Measurements from ENCODE around the gene AGPAT3. TPM values are rescaled to one million over a fixed set of nuclear protein-coding genes. Genes with fewer than 3 reads are reported as not detected.

Gene AGPAT3
- polyA plus RNA-seq, 1 donor from 2014 or later = 8.8 TPM

- H3K36me3 Mint-ChIP-seq = no peaks in the 10 kb centered on the region
- H3K4me3 Mint-ChIP-seq = peak overlapping the region; percentile 84 to 95 (median 94)
- H3K4me1 Mint-ChIP-seq = peaks cover 14 to 49% (median 27%) of the 10 kb centered on the region in 3 donors
- peak overlapping the region; percentile 77 to 96 (median 86) for H3K27ac Mint-ChIP-seq
- H3K27me3 Mint-ChIP-seq = peaks cover 2% of the 10 kb centered on the region
- H3K9me3 Mint-ChIP-seq = no peaks in the 10 kb centered on the region
Observed at GRCh38 chr21:43865540-43866259, 677 bp downstream of the AGPAT3 start.

- peaks cover 14 to 54% (median 28%) of the 10 kb centered on the region in 3 donors for H3K4me1 Mint-ChIP-seq
- no peaks in the 10 kb centered on the region for H3K36me3 Mint-ChIP-seq
- peaks cover 1% of the 10 kb centered on the region for H3K27me3 Mint-ChIP-seq
- no peaks in the 10 kb centered on the region for H3K9me3 Mint-ChIP-seq
- H3K27ac Mint-ChIP-seq = peak overlapping the region; percentile 77 to 96 (median 86)
- H3K4me3 Mint-ChIP-seq = peak overlapping the region; percentile 84 to 95 (median 94)
Observed at GRCh38 chr21:43866260-43866629, 1.2 kb downstream of the AGPAT3 start.

DNA sequence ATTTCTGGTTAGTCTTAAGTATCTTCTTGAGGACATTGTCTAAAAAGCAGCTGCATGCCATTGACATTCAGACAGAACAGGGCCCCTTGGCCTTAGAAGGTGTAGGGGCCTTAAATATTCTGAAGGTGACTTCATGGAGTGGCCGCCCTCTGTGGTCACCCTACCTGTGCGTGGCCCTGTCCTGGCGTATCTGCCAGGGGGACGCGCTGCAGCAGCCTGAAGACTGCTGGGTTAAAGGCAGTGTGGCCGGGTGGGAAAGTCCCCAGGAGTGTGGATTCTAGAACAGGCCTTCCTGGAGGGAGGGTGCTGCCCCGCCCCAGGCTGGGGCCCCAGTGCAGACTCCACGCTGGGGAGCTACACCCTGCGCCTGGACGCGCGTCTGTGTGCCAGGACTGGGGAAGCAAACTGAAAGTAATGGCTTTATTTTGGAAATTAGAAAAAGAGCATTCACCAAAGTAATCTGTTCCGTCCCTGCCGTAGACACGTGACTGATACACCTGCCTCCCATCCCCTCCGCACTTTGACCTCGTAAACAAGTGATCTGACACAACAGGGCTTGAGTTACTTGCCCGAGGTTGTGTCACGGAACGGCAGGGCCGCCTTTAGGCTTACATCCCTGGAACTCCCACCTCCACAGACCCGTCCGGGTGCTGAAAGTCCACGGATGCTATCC, 1.8 kb downstream of the AGPAT3 start:
- Mint-ChIP-seq H3K36me3 (no peaks in the 10 kb centered on the region), H3K4me3 (peak overlapping the region; percentile 84 to 95 (median 94)), H3K4me1 (peaks cover 14 to 49% (median 27%) of the 10 kb centered on the region in 3 donors), H3K9me3 (no peaks in the 10 kb centered on the region), H3K27me3 (no peaks in the 10 kb centered on the region), H3K27ac (peak overlapping the region; percentile 81 to 96 (median 86))

DNA sequence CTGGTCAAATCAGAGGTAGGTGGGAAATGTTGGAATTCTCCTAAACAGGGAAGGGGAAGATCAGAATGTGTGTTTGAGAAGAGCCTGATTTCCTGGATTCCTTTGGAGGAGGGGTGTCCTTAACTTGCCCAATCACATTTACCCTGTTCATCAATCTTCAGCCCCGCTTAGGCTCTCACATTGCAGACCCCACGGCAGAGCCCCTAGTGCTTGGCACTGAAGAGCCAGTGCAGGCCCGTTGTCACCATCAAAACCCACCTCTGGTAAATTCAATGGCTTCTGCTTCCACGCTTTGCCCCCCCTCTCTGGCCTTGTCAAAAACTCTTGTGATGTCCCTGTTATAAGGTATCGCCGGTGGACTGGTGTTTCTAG, 2.3 kb downstream of the AGPAT3 start:
- Mint-ChIP-seq H3K36me3 (no peaks in the 10 kb centered on the region), H3K27ac (peak overlapping the region; percentile 59 to 96 (median 81)), H3K27me3 (no peaks in the 10 kb centered on the region), H3K4me1 (peaks cover 12 to 47% (median 29%) of the 10 kb centered on the region in 3 donors), H3K4me3 (peak overlapping the region; percentile 54 to 95 (median 89)), H3K9me3 (no peaks in the 10 kb centered on the region)

DNA sequence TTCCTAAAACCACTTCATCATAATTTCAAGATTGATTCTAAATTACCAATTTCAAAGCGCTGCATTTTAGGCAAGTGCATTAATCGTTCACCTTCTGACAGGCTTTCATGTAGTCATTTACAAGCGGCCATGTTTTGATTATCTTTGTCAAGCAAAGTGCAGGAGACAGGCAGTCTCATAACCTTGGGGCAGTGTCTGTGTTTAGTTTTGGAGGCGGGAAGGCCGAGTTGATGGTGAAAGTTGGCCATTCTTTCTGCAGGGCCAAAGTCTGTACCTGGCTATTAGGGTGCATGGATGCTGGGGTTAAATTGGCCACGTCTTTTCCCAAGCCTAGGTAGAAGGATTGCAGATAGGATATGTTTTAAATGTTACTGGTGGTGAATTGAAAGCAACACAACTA, 2.9 kb downstream of the AGPAT3 start:
- no peaks in the 10 kb centered on the region for H3K9me3 Mint-ChIP-seq
- peaks cover 15 to 51% (median 33%) of the 10 kb centered on the region in 3 donors for H3K4me1 Mint-ChIP-seq
- no peaks in the 10 kb centered on the region for H3K36me3 Mint-ChIP-seq
- H3K27me3 Mint-ChIP-seq = no peaks in the 10 kb centered on the region
- H3K4me3 Mint-ChIP-seq = peak overlapping the region; percentile 54 to 95 (median 89)
- peak overlapping the region; percentile 59 to 96 (median 81) for H3K27ac Mint-ChIP-seq

GRCh38 chr21:43868461-43868860, 3.4 kb downstream of the AGPAT3 start:
- peak overlapping the region in 2 of 4 donors; percentile 17 to 95 for H3K4me3 Mint-ChIP-seq
- peak overlapping the region in 2 of 3 donors; percentile 31 to 96 for H3K27ac Mint-ChIP-seq
- H3K27me3 Mint-ChIP-seq = no peaks in the 10 kb centered on the region
- H3K9me3 Mint-ChIP-seq = no peaks in the 10 kb centered on the region
- H3K4me1 Mint-ChIP-seq = peaks cover 15 to 50% (median 32%) of the 10 kb centered on the region in 3 donors
- no peaks in the 10 kb centered on the region for H3K36me3 Mint-ChIP-seq

DNA sequence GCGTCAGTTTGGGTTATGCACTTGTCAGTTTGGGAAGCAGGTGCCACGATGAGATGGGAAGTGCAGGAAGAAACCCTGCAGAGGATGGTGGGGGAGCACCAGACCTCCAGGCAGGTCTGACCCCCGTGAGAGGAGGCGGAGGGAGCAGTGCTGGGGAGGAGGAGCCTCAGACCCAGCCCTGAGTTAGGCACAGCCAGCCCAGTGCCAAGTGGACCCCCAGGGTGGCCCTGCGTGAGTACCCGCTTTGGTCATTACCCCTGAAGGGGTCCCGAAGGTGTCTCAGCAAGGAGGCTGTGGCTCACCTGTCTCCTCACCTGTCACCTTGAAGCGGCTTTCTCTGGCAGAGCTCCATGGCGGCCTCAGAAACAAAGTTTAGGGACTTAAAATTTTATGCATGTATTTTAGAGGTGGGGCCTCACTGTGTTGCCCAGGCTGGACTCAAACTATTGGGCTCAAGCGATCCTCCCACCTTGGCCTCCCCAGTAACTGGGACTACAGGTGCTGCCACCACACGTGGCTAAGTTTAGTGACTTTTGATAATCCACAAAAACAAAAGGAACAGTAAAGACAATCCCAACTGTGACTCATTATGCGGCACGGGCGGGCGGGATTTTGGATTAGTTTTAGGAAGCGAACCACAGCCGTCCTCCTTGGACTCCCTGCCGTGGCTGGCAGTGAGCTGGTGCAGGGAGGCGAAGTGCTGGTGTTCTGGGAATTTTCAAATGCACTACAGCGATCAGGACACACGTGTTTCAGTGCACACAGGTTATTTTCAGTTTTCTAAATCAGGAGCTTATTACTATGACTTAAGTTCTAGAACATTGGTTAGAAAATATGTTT, 4.7 kb downstream of the AGPAT3 start:
- H3K27ac Mint-ChIP-seq = peak overlapping the region in 1 of 3 donors; percentile 35
- H3K36me3 Mint-ChIP-seq = peaks cover 1% of the 10 kb centered on the region
- H3K4me3 Mint-ChIP-seq = no peak overlapping the region
- H3K4me1 Mint-ChIP-seq = peaks cover 18 to 46% (median 32%) of the 10 kb centered on the region in 3 donors
- no peaks in the 10 kb centered on the region for H3K9me3 Mint-ChIP-seq
- H3K27me3 Mint-ChIP-seq = no peaks in the 10 kb centered on the region

GRCh38 chr21:43871487-43871886, 6.5 kb downstream of the AGPAT3 start:
- peaks cover 4% of the 10 kb centered on the region for H3K36me3 Mint-ChIP-seq
- H3K4me1 Mint-ChIP-seq = peaks cover 16 to 43% (median 33%) of the 10 kb centered on the region in 3 donors
- H3K27ac Mint-ChIP-seq = peak overlapping the region in 1 of 3 donors; percentile 51
- H3K9me3 Mint-ChIP-seq = no peaks in the 10 kb centered on the region
- H3K27me3 Mint-ChIP-seq = no peaks in the 10 kb centered on the region
- H3K4me3 Mint-ChIP-seq = no peak overlapping the region

- Mint-ChIP-seq H3K4me3 (no peak overlapping the region), H3K27ac (no peak overlapping the region), H3K9me3 (no peaks in the 10 kb centered on the region), H3K36me3 (peaks cover 4% of the 10 kb centered on the region), H3K27me3 (no peaks in the 10 kb centered on the region), H3K4me1 (peaks cover 7 to 31% (median 24%) of the 10 kb centered on the region in 3 donors)
Observed at GRCh38 chr21:43872531-43873197, 7.6 kb downstream of the AGPAT3 start.

DNA sequence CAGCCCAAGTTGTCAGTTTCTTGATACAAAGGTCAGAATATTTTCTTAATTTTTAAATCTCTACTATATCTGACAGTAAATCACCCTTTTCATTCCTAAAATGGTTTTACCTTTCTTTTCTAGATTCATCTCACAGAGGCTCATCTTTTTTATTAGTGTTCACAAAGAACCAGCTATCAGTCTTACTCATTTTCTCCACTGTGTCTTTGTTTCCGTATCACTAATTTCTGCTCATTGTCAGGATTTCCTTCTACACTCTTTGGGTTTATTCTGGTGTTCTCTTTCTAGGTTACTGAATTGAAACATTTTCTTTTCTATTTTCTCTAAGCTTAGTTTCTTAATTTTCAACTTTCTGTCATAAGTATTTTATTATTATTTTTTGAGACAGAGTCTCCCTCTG, 8.7 kb downstream of the AGPAT3 start:
- Mint-ChIP-seq H3K36me3 (peaks cover 7% of the 10 kb centered on the region), H3K9me3 (no peaks in the 10 kb centered on the region), H3K4me3 (no peak overlapping the region), H3K27me3 (no peaks in the 10 kb centered on the region), H3K27ac (peak overlapping the region in 2 of 3 donors; percentile 14 to 47), H3K4me1 (peaks cover 6 to 21% (median 20%) of the 10 kb centered on the region in 3 donors)

DNA sequence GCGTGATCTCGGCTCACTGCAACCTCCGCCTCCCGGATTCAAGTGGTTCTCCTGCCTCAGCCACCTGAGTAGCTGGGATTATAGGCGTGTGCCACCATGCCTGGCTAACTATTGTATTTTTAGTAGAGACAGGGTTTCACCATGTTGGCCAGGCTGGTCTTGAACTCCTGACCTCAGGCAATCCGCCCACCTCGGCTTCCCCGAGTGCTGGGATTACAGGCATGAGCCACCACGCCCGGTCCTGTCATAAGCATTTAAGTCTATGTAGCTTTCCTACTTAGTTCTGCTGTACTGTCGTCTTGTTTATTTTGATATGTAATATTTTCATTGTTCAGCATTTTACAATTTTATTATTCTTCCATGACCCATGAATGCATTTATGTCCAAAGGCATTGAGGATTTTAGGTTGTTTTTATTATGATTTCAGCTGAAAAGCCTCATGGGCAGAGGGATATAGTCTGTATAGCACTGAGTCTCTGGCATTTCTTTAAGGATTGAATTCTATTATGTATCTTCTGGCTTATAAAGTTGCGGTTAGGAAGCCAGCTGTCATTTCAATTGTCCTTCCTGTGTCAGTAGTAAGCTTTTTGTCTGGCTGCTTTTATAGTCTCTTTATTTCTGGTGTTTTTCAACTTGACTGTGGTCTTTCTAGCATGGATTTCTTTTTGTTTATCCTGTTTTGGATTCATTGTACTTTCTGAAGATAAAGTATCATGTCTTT, 9.2 kb downstream of the AGPAT3 start:
- H3K9me3 Mint-ChIP-seq = no peaks in the 10 kb centered on the region
- peaks cover 7% of the 10 kb centered on the region for H3K36me3 Mint-ChIP-seq
- no peaks in the 10 kb centered on the region for H3K27me3 Mint-ChIP-seq
- peak overlapping the region in 1 of 3 donors; percentile 14 for H3K27ac Mint-ChIP-seq
- H3K4me3 Mint-ChIP-seq = no peak overlapping the region
- peaks cover 6 to 18% (median 15%) of the 10 kb centered on the region in 3 donors for H3K4me1 Mint-ChIP-seq

GRCh38 chr21:43876605-43877004, 11.6 kb downstream of the AGPAT3 start:
- Mint-ChIP-seq H3K9me3 (no peaks in the 10 kb centered on the region), H3K4me3 (no peak overlapping the region), H3K4me1 (peaks cover 7 to 28% (median 13%) of the 10 kb centered on the region in 3 donors), H3K36me3 (peaks cover 7% of the 10 kb centered on the region), H3K27ac (no peak overlapping the region), H3K27me3 (no peaks in the 10 kb centered on the region)

GRCh38 chr21:43877936-43878575, 13.0 kb downstream of the AGPAT3 start:
- Mint-ChIP-seq H3K4me1 (peaks cover 3 to 24% (median 12%) of the 10 kb centered on the region in 3 donors), H3K27ac (peak overlapping the region in 1 of 3 donors; percentile 35), H3K4me3 (no peak overlapping the region), H3K36me3 (peaks cover 7% of the 10 kb centered on the region), H3K9me3 (no peaks in the 10 kb centered on the region), H3K27me3 (no peaks in the 10 kb centered on the region)

Data from IgD-negative memory B cell (primary cell).